Fibroblast of lung (primary cell): Measurements from ENCODE around the gene ADAMTS17. TPM values are rescaled to one million over a fixed set of nuclear protein-coding genes. Genes with fewer than 3 reads are reported as not detected.

Experiments
- DNase-seq, 2 donors: peaks; one replicate each; pipeline versions ENCODE4 v3.0.0 to v3.0.0-alpha.2; 2010; ENCODE audit warnings: low read depth in 2 of 2
- H2AFZ ChIP-seq: 2 replicates; pipeline ENCODE4 v1.5.1; 2012; ENCODE audit warnings: low read length, control low read depth, inconsistent platforms
- H3K27ac ChIP-seq: 2 replicates; pipeline ENCODE4 v1.5.1; 2011; ENCODE audit warnings: low read length, control low read depth; ENCODE audit not compliant: insufficient read depth
- H3K27me3 ChIP-seq: 2 replicates; pipeline ENCODE4 v1.5.1; 2011; ENCODE audit warnings: mild to moderate bottlenecking, low read length; ENCODE audit not compliant: control insufficient read depth, insufficient read depth
- H3K36me3 ChIP-seq: 2 replicates; pipeline ENCODE4 v1.5.1; 2011; ENCODE audit warnings: low read length; ENCODE audit not compliant: control insufficient read depth, insufficient read depth
- H3K4me1 ChIP-seq: 2 replicates; pipeline ENCODE4 v1.5.1; 2011; ENCODE audit warnings: low read length; ENCODE audit not compliant: control insufficient read depth, insufficient read depth; ENCODE audit errors: extremely low read depth
- H3K4me2 ChIP-seq: 2 replicates; pipeline ENCODE4 v1.5.1; 2011; ENCODE audit warnings: low read length, control low read depth; ENCODE audit not compliant: insufficient read depth; ENCODE audit errors: extremely low read depth
- H3K4me3 ChIP-seq, 4 experiments: fragments of 200-600 bp in 1 of 4; sonication (generic) in 1 of 4; replicated peaks in 1 of 4; 2 replicates each; pipeline ENCODE4 v1.5.1; 2011 to 2016; ENCODE audit warnings: low read length in 4 of 4, low read depth in 3 of 4, mild to moderate bottlenecking in 3 of 4, control low read depth in 2 of 4, inconsistent platforms in 1 of 4, mixed read lengths in 1 of 4; ENCODE audit not compliant: insufficient read depth in 1 of 4; ENCODE audit errors: control extremely low read depth in 1 of 4
- H3K79me2 ChIP-seq: 2 replicates; pipeline ENCODE4 v1.5.1; 2012; ENCODE audit warnings: mild to moderate bottlenecking, low read length, inconsistent platforms; ENCODE audit not compliant: control insufficient read depth, insufficient read depth
- H3K9ac ChIP-seq: 2 replicates; pipeline ENCODE4 v1.5.1; 2011; ENCODE audit warnings: mild to moderate bottlenecking, low read length, control low read depth; ENCODE audit not compliant: insufficient read depth
- H3K9me3 ChIP-seq: 2 replicates; pipeline ENCODE4 v1.5.1; 2012; ENCODE audit warnings: low read depth, low read length; ENCODE audit not compliant: control insufficient read depth, insufficient read depth
- H4K20me1 ChIP-seq: 2 replicates; pipeline ENCODE4 v1.5.1; 2011; ENCODE audit warnings: low read length; ENCODE audit not compliant: control insufficient read depth, insufficient read depth; ENCODE audit errors: extremely low read depth
- CTCF ChIP-seq, 2 donors: IDR thresholded peaks in 1 of 2; conservative IDR thresholded peaks in 1 of 2; 1 replicate in 1 of 2; 2 replicates in 1 of 2; pipeline ENCODE4 v1.5.1; 2011 to 2012; ENCODE audit warnings: low read length in 2 of 2, control low read depth in 1 of 2, inconsistent platforms in 1 of 2, low read depth in 1 of 2, mild to moderate bottlenecking in 1 of 2
- EZH2 ChIP-seq: IDR thresholded peaks from 2 replicates; pipeline ENCODE4 v1.5.1; 2012; ENCODE audit warnings: low read length, control low read depth, mild to moderate bottlenecking; ENCODE audit errors: missing control alignments
- polyA plus RNA-seq, 2 donors: library from polyadenylated mRNA; depleted of rRNA in 1 of 2; stranded (reverse) in 1 of 2; unstranded in 1 of 2; fragments of >200 nt; gene quantifications; 2 replicates each; pipeline ENCODE4 v1.2.1, GENCODE V29; 2011 to 2012; ENCODE audit warnings: missing spikeins in 1 of 2
- total RNA-seq: library from RNA; depleted of rRNA; stranded (reverse); fragments of >200 nt; gene quantifications from 2 replicates; pipeline ENCODE4 v1.2.1, GENCODE V29; 2014

The ADAMTS17 gene
- total and polyA plus RNA-seq, 2 donors (not counting 1 experiment from before 2014, with no cell fraction given), result 0.09 to 0.17 TPM

DNA sequence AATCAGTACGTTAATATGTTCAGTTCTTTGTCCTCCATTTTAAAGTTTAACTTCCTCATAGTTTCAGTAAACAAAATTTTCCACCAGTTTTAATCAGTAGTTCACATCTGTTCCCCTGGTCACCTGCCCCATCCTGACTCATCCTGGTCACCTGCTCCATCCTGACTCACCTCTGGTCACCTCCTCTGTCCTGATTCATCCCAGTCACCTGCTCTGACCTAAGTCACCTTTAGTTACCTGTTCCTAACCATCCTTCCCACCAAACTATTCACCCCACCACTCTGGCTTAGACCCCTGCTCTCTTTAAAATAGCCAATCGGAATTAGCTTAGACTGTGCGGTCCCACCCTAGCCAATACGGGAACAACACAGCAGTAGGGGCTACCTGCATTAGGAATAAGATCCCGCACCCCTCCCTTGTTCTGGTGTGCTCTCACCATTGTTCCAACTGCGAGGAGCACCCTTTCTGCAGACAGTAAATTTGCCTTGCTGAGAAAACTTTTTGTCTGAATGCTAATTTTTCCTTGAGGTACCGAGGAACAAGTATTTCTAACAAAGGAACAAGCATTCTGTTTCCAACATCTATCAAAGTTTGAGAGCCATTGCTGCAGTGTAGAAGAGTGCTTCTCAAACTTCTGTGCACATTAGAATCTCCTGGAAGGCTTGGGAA, 169.3 kb downstream of the ADAMTS17 start:
- no peaks in the 10 kb centered on the region for H3K9me3 ChIP-seq
- H4K20me1 ChIP-seq, result no peaks in the 10 kb centered on the region
- H3K4me1 ChIP-seq, result no peaks in the 10 kb centered on the region
- no peak overlapping the region for H3K4me3 ChIP-seq
- no peak for DNase-seq
- no peak for TF ChIP-seq CTCF (conservative IDR thresholded peaks at IDR 0.05 in 1 of 2, IDR thresholded peaks at IDR 0.05 in 1 of 2; ENCODE audit: low read depth in 1 of 2, low read length in 2 of 2)
- no peak for TF ChIP-seq EZH2
- no peaks in the 10 kb centered on the region for H3K27me3 ChIP-seq
- H3K79me2 ChIP-seq, result no peaks in the 10 kb centered on the region
- no peak overlapping the region for H3K27ac ChIP-seq
- no peak overlapping the region for H3K4me2 ChIP-seq
- no peak overlapping the region for H3K9ac ChIP-seq
- no peaks in the 10 kb centered on the region for H3K36me3 ChIP-seq
- no peak overlapping the region for H2AFZ ChIP-seq

GRCh38 chr15:100171411-100171810, 170.4 kb downstream of the ADAMTS17 start:
- H4K20me1 ChIP-seq, result no peaks in the 10 kb centered on the region
- TF ChIP-seq EZH2 (no peak), CTCF (conservative IDR thresholded peaks at IDR 0.05 in 1 of 2, IDR thresholded peaks at IDR 0.05 in 1 of 2; ENCODE audit: low read depth in 1 of 2, low read length in 2 of 2) (no peak)
- H3K27ac ChIP-seq, result no peak overlapping the region
- no peaks in the 10 kb centered on the region for H3K9me3 ChIP-seq
- H3K27me3 ChIP-seq, result no peaks in the 10 kb centered on the region
- no peaks in the 10 kb centered on the region for H3K79me2 ChIP-seq
- no peak overlapping the region for H3K9ac ChIP-seq
- no peak overlapping the region for H3K4me3 ChIP-seq
- no peaks in the 10 kb centered on the region for H3K4me1 ChIP-seq
- H3K4me2 ChIP-seq, result no peak overlapping the region
- no peaks in the 10 kb centered on the region for H3K36me3 ChIP-seq
- no peak for DNase-seq
- H2AFZ ChIP-seq, result no peak overlapping the region

- H3K27ac ChIP-seq, result no peak overlapping the region
- no peaks in the 10 kb centered on the region for H3K79me2 ChIP-seq
- no peaks in the 10 kb centered on the region for H3K27me3 ChIP-seq
- no peak for TF ChIP-seq EZH2
- TF ChIP-seq CTCF (conservative IDR thresholded peaks at IDR 0.05 in 1 of 2, IDR thresholded peaks at IDR 0.05 in 1 of 2; ENCODE audit: low read depth in 1 of 2, low read length in 2 of 2), result no peak
- H2AFZ ChIP-seq, result no peak overlapping the region
- H3K4me2 ChIP-seq, result no peak overlapping the region
- H3K9ac ChIP-seq, result no peak overlapping the region
- no peaks in the 10 kb centered on the region for H3K36me3 ChIP-seq
- H3K4me1 ChIP-seq, result no peaks in the 10 kb centered on the region
- H4K20me1 ChIP-seq, result no peaks in the 10 kb centered on the region
- no peaks in the 10 kb centered on the region for H3K9me3 ChIP-seq
- no peak overlapping the region for H3K4me3 ChIP-seq
- no peak for DNase-seq
Observed at GRCh38 chr15:100170291-100171210, 171.2 kb downstream of the ADAMTS17 start.
